ENCODE data around the gene PRLR.

- TF ChIP-seq ZNF274 (IDR thresholded peaks at IDR 0.05; ENCODE audit: low read depth, low read length): no peak
- no peak for TF ChIP-seq YY1 (IDR thresholded peaks at IDR 0.05; ENCODE audit: insufficient read depth, insufficient read length)
Measured at GRCh38 chr5:35026941-35027340, 203.3 kb downstream of the PRLR start.
